Heart left ventricle (tissue), 13 donors: Measurements from ENCODE around the gene ALDH3A2.

Source experiments
- POLR2A ChIP-seq, 2 donors: fragments of 450-650 bp; IDR thresholded peaks; one replicate each; pipeline ENCODE4 v1.6.1; 2017; ENCODE audit warnings: antibody characterized with exemption in 2 of 2, mild to moderate bottlenecking in 2 of 2, moderate library complexity in 2 of 2
- TF ChIP-seq, protein P1 (sequence below), 12 donors: fragments of 200-600 bp; sonication (generic) in 4 of 12; IDR thresholded peaks; one replicate each; pipeline versions ENCODE4 v1.5.0 to v1.8.0; 2018 to 2022; ENCODE audit warnings: antibody characterized with exemption in 12 of 12, mild to moderate bottlenecking in 5 of 12
- donor health status: ischemic (EF 13 %, LVEDD 7.1; RV severe dilation, severe dysfunction).
- donor health status: DM: no; HTN: yes; CAD: no.
- donor health status: DM: no; HTN: no; CAD: no.
- donor health status: ischemic (EF 25% LVEDD 6.9; RV normal size, moderate dysfunction).
- donor health status: ischemic (EF 25% LVEDD 5.7; RV mildly dilated, moderate dysfunction).
- donor health status: ischemic (EF 35%, LVEDD 5.7; RV mildly dilated, moderate dysfunction).
- donor health status: nonischemic (EF 11% LVEDD 7.7; RV severe dilation, severe dysfunction).
- donor health status: DM: yes; HTN: yes; CAD: no.
- donor health status: PGD.
- donor health status: ischemic (EF 29% LVEDD 5.4; RV normal size, mild dysfunction).
- donor health status: nonischemic (EF 23%, LVEDD 6.1; RV moderate dilation, normal function).

DNA sequence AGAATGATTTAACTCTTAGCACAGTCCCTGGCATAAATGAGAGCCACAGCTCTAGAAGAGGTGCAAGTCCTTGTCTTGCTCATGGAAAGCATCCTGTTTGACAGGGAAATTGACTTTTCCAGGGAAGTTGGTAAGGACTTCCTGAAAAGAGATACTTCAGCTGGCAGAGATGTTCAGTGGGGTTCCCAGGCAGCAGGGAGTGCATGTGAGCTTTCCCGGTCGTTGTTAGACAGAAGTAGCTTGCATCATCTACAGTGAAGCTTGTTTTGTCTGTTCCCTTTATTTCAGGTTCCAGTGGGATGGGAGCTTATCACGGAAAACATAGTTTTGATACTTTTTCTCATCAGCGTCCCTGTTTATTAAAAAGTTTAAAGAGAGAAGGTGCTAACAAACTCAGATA is 22.9 kb downstream of the ALDH3A2 start:
- TF ChIP-seq POLR2A (IDR thresholded peaks at IDR 0.05): no peak
- TF ChIP-seq, protein P1, sequence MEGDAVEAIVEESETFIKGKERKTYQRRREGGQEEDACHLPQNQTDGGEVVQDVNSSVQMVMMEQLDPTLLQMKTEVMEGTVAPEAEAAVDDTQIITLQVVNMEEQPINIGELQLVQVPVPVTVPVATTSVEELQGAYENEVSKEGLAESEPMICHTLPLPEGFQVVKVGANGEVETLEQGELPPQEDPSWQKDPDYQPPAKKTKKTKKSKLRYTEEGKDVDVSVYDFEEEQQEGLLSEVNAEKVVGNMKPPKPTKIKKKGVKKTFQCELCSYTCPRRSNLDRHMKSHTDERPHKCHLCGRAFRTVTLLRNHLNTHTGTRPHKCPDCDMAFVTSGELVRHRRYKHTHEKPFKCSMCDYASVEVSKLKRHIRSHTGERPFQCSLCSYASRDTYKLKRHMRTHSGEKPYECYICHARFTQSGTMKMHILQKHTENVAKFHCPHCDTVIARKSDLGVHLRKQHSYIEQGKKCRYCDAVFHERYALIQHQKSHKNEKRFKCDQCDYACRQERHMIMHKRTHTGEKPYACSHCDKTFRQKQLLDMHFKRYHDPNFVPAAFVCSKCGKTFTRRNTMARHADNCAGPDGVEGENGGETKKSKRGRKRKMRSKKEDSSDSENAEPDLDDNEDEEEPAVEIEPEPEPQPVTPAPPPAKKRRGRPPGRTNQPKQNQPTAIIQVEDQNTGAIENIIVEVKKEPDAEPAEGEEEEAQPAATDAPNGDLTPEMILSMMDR (IDR thresholded peaks at IDR 0.05): no peak
